Endodermal cell (in vitro differentiated cells): Measurements from ENCODE around the gene PRM3. TPM values are rescaled to one million over a fixed set of nuclear protein-coding genes. Genes with fewer than 3 reads are reported as not detected.

ENCODE experiments used
- DNase-seq: peaks from one replicate; pipeline ENCODE4 v3.0.0-alpha.2; 2017
- H3K27ac ChIP-seq: 2 replicates; pipeline ENCODE4 v1.5.1; 2013; ENCODE audit warnings: mild to moderate bottlenecking, low read depth, low read length, moderate library complexity
- H3K27me3 ChIP-seq: 2 replicates; pipeline ENCODE4 v1.6.1; 2013; ENCODE audit warnings: mild to moderate bottlenecking, low read length, moderate library complexity; ENCODE audit not compliant: insufficient read depth, control insufficient read depth, poor library complexity, severe bottlenecking
- H3K36me3 ChIP-seq: 2 replicates; pipeline ENCODE4 v1.7.0; 2013; ENCODE audit warnings: mild to moderate bottlenecking, low read length, moderate library complexity; ENCODE audit not compliant: control insufficient read depth, insufficient read depth
- H3K4me1 ChIP-seq: one replicate; pipeline ENCODE4 v1.7.0; 2013; ENCODE audit warnings: low read length; ENCODE audit not compliant: control insufficient read depth, insufficient read depth
- H3K4me3 ChIP-seq: 2 replicates; pipeline ENCODE4 v1.5.1; 2013; ENCODE audit warnings: mild to moderate bottlenecking, low read length, moderate library complexity
- H3K9ac ChIP-seq: 2 replicates; pipeline ENCODE4 v1.6.1; 2013; ENCODE audit warnings: mild to moderate bottlenecking, low read length, moderate library complexity; ENCODE audit not compliant: poor library complexity, severe bottlenecking; ENCODE audit errors: extremely low read depth
- H3K9me3 ChIP-seq: 2 replicates; pipeline ENCODE4 v1.6.1; 2013; ENCODE audit warnings: mild to moderate bottlenecking, low read length, moderate library complexity; ENCODE audit not compliant: control insufficient read depth
- H3K27ac Mint-ChIP-seq: 2 replicates; pipeline ENCODE4 v1.8.0; 2020; ENCODE audit warnings: mixed read lengths
- H3K27me3 Mint-ChIP-seq: 2 replicates; pipeline ENCODE4 v1.8.0; 2021; ENCODE audit warnings: mild to moderate bottlenecking, mixed read lengths; ENCODE audit not compliant: insufficient read depth
- H3K36me3 Mint-ChIP-seq: 2 replicates; pipeline ENCODE4 v1.8.0; 2020; ENCODE audit warnings: low read depth, mixed read lengths
- H3K4me1 Mint-ChIP-seq: 2 replicates; pipeline ENCODE4 v1.8.0; 2020; ENCODE audit warnings: mixed read lengths
- H3K4me3 Mint-ChIP-seq: 2 replicates; pipeline ENCODE4 v1.8.0; 2020; ENCODE audit warnings: mild to moderate bottlenecking, moderate library complexity, mixed read lengths
- H3K9me3 Mint-ChIP-seq: 2 replicates; pipeline ENCODE4 v1.8.0; 2020; ENCODE audit warnings: mild to moderate bottlenecking, mixed read lengths
- WGBS, 2 experiments: methylation state at CpG; one replicate each; pipeline versions ENCODE4 v1.1.5 to v1.1.7; 2013; ENCODE audit warnings: missing lambda C conversion rate in 2 of 2, mixed read lengths in 1 of 2; ENCODE audit not compliant: insufficient coverage in 1 of 2, insufficient read length in 1 of 2; 5-methylcytosine and 5-hydroxymethylcytosine counted together
- total RNA-seq, 2 donors: library from RNA; stranded (reverse); fragmentation: NEBNext Ultra II Directional in 1 of 2; extraction: Animal tissue kit (Norgen Biotek cat#: 25700) in 1 of 2; gene quantifications; 2 replicates in 1 of 2; 3 replicates in 1 of 2; pipeline ENCODE4 v1.2.1, GENCODE V29; 2021
- TF ChIP-seq, protein P1 (sequence below): fragments of 200-600 bp; sonication (generic); conservative IDR thresholded peaks from 2 replicates; pipeline ENCODE4 v1.5.0; 2021; ENCODE audit warnings: antibody characterized with exemption, mild to moderate bottlenecking

Gene PRM3
- total RNA-seq, 2 donors from 2014 or later: not detected

DNA sequence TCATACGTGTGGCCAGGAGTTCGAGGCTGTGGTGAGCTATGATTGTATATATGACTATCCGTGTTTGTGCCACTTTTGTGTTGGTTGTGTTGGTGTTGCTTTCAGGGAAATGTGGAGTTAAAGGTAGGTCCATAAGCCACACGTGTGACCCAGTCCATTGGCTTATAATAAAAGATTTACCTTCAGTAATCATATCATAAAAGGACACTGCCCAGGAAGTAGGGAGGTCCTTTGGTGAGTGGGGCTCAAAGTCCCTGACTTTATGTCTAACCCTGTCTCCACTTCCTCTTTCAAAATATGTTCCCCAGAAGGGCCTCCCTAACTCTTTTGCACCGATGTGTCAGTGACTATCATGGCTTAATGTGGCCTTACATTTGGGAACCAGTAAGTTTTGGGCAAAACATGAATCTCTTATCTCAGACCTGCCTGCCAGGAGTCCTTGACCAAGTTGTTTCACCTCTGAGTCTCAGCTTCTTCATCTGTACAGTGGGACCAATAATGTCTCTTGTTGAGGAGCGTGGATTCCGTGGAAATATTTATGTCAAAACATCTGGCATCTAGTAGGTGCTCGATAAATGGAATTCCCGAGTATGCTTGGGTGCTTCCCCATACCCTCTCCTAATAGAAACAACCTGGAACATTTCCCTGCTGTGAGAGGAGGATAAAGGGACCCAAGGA lies 9.1 kb downstream of the PRM3 start:
- Histone ChIP-seq H3K9me3 (no peaks in the 10 kb centered on the region), H3K36me3 (no peaks in the 10 kb centered on the region), H3K4me3 (no peak overlapping the region), H3K4me1 (no peaks in the 10 kb centered on the region), H3K9ac (no peak overlapping the region), H3K27me3 (no peaks in the 10 kb centered on the region), H3K27ac (no peak overlapping the region)
- H3K4me3 Mint-ChIP-seq: no peak overlapping the region
- TF ChIP-seq, protein P1, sequence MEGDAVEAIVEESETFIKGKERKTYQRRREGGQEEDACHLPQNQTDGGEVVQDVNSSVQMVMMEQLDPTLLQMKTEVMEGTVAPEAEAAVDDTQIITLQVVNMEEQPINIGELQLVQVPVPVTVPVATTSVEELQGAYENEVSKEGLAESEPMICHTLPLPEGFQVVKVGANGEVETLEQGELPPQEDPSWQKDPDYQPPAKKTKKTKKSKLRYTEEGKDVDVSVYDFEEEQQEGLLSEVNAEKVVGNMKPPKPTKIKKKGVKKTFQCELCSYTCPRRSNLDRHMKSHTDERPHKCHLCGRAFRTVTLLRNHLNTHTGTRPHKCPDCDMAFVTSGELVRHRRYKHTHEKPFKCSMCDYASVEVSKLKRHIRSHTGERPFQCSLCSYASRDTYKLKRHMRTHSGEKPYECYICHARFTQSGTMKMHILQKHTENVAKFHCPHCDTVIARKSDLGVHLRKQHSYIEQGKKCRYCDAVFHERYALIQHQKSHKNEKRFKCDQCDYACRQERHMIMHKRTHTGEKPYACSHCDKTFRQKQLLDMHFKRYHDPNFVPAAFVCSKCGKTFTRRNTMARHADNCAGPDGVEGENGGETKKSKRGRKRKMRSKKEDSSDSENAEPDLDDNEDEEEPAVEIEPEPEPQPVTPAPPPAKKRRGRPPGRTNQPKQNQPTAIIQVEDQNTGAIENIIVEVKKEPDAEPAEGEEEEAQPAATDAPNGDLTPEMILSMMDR: no peak
- no peaks in the 10 kb centered on the region for H3K9me3 Mint-ChIP-seq
- no peaks in the 10 kb centered on the region for H3K4me1 Mint-ChIP-seq
- 85 to 100% methylated on average over 1 to 9 of the region's 9 CpGs for WGBS, 2 experiments
- no peaks in the 10 kb centered on the region for H3K36me3 Mint-ChIP-seq
- peaks cover 6% of the 10 kb centered on the region for H3K27me3 Mint-ChIP-seq
- H3K27ac Mint-ChIP-seq: no peak overlapping the region
- DNase-seq: no peak

DNA sequence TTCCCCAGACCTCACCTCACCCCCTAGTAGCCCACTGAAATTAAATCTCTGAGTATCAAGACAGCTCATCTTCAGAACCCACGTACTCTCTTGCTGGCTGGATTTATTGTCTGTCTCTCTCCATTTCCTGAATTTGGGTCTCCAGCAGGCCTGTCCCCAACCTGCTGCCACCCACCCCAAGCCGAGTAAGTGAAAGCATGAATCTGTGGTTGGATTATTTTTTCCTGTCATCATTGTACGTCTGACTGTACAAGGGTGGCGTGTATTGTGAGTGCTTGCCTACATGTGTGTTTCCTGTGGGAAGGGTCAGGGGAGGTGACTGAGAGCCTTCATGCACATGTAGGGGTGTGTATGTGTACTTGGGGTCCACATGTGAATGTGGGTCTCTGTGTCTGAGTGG lies 9.7 kb downstream of the PRM3 start:
- H3K27ac Mint-ChIP-seq: no peak overlapping the region
- TF ChIP-seq, protein P1: no peak
- H3K9me3 Mint-ChIP-seq: no peaks in the 10 kb centered on the region
- H3K9me3 ChIP-seq: no peaks in the 10 kb centered on the region
- no peaks in the 10 kb centered on the region for H3K36me3 ChIP-seq
- H3K27me3 Mint-ChIP-seq: peaks cover 6% of the 10 kb centered on the region
- H3K4me1 Mint-ChIP-seq: no peaks in the 10 kb centered on the region
- H3K27ac ChIP-seq: no peak overlapping the region
- H3K36me3 Mint-ChIP-seq: no peaks in the 10 kb centered on the region
- no peak for DNase-seq
- no peak overlapping the region for H3K9ac ChIP-seq
- H3K4me3 ChIP-seq: no peak overlapping the region
- no peaks in the 10 kb centered on the region for H3K4me1 ChIP-seq
- WGBS, 2 experiments: 87 to 89% methylated on average over 2 to 4 of the region's 4 CpGs
- H3K27me3 ChIP-seq: no peaks in the 10 kb centered on the region
- no peak overlapping the region for H3K4me3 Mint-ChIP-seq

DNA sequence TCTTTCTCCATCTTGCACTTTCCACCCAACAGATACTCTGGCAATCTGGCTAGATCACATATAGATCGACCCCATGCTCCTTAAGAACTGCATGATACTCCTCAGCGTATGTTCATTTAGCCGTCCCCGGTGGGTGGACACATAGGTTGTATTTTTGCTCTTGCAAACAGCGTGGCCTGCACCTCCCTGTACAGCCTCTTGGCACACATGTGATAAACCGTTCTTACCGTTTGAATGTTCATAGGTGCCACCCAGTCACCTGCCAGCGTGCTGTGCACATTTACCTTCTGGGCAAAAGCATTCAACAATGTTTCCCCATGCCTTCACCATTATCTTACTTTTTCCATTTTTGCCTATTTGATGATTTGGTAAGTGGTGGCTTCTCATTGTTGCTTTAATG lies 10.5 kb downstream of the PRM3 start:
- no peaks in the 10 kb centered on the region for H3K9me3 Mint-ChIP-seq
- peaks cover 6% of the 10 kb centered on the region for H3K27me3 Mint-ChIP-seq
- H3K4me1 Mint-ChIP-seq: no peaks in the 10 kb centered on the region
- TF ChIP-seq, protein P1: no peak
- Histone ChIP-seq H3K9me3 (no peaks in the 10 kb centered on the region), H3K27me3 (no peaks in the 10 kb centered on the region), H3K36me3 (no peaks in the 10 kb centered on the region), H3K9ac (no peak overlapping the region), H3K27ac (no peak overlapping the region), H3K4me3 (no peak overlapping the region), H3K4me1 (no peaks in the 10 kb centered on the region)
- no peak overlapping the region for H3K27ac Mint-ChIP-seq
- H3K36me3 Mint-ChIP-seq: no peaks in the 10 kb centered on the region
- 89 to 93% methylated on average over 7 to 8 of the region's 8 CpGs for WGBS, 2 experiments
- no peak overlapping the region for H3K4me3 Mint-ChIP-seq
- DNase-seq: no peak
